ENCODE measurements around the gene XPNPEP1.

The XPNPEP1 gene

DNA sequence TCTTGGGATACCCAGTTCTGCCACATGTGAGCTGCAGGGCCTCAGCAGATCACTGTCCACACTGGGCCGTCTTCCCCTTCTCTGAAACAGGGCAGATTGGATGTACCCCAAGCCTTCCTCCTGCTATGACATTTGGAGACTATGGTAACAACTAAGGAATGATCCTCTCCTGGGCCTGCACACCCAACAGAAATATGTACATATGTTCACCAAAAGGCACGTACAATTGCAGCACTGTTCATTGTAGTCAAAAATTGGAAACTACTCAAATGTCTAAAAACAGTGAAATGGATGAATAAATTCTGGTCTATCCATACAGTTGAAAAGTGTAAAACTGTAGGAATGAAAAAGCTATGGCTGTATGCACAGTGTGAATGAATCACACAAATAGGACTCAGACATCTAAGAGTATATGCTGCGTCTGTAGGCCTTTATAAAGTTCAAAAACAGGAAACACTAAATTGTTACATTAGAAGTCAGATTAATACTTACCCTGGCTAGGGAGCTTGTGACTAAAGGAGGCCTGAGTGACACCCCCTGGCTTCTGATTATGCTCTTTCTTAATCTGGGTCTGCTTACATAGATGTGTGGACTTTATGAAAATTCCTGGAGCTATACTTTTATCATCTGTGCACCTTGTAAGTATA lies 16.1 kb upstream of the XPNPEP1 start:
- no peak overlapping the region for H3K4me3 Mint-ChIP-seq
- H3K36me3 Mint-ChIP-seq (ENCODE audit: low read depth) = no peaks in the 10 kb centered on the region
- no peak for DNase-seq
- ATAC-seq = no peak
- no peaks in the 10 kb centered on the region for H3K27me3 Mint-ChIP-seq
- H3K9me3 Mint-ChIP-seq = no peaks in the 10 kb centered on the region
- peaks cover 50% of the 10 kb centered on the region for H3K4me1 Mint-ChIP-seq
- H3K27ac Mint-ChIP-seq = no peak overlapping the region

DNA sequence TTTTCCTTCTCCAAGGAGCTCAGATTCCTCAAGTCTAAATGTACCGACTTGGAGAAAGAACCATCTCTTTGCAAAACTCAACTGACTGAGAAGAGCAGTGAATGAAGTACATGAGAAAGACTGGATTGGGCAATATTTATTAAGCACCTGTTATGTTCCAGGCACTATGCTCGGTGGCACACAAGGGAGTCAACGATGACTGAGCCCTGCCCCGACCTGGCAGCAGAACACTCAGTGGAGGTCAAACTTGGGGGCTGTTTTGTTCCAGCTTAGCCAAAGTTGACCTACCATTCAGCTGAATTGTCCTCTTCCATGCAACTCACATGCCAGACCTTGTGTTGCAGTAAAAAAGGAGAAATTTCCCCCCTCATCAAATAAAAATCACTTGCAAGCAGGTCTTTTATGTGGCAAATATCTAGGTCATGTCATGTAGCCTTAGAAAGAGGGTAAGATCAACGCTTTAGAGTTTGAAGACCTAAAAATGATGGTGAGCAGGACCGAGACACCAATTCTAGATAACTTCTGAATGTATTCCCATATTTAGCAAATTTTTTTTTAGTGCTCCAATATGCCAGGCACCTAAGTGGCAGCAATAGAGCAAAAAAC lies 14.3 kb upstream of the XPNPEP1 start:
- Mint-ChIP-seq H3K27me3 (no peaks in the 10 kb centered on the region), H3K36me3 (ENCODE audit: low read depth) (no peaks in the 10 kb centered on the region), H3K4me1 (peaks cover 67% of the 10 kb centered on the region), H3K27ac (no peak overlapping the region), H3K4me3 (no peak overlapping the region), H3K9me3 (no peaks in the 10 kb centered on the region)
- ATAC-seq = no peak
- no peak for DNase-seq

DNA sequence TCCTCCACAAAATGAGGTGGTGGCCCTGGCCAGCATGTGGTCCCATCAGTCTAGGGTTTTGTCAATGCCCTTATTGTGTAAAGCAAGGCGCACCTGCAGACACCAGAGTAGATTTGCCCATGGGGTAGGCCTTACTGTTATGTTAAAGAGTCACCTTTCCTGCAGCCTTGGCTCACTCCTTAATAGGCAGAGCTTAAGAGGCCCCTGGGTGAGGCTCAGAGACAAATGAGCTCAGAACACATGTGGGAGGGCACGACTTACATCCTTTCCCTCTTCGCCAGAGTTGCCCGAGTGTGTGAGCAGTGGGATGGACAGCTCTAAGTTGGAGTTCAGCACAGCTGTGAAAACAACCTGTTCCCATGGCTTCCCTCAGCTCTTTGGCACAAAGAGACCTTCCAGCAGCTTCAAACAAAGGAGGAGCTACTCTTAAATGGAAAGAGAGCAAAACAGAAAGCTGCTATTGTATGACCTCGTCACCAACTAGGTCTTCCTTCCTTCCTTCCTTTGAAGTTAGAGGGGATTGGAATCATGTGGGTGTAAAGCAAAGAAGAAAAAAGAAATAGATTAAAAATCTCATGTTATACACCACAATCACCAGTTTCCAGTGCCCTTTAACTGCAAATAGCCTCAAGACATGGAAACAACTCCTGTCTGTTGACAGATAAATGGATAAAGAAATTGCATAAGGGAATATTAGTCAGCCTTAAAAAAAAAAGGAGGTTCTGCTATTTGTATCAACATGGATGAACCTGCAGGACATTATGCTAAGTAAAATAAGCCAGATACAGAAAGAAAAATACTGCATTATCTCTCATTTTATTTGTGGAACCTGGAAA lies 11.9 kb upstream of the XPNPEP1 start:
- DNase-seq = peak; percentile 37
- ATAC-seq = peak; percentile 78
- Mint-ChIP-seq H3K4me3 (peak overlapping the region; percentile 72), H3K27me3 (no peaks in the 10 kb centered on the region), H3K27ac (peak overlapping the region; percentile 92), H3K9me3 (no peaks in the 10 kb centered on the region), H3K4me1 (peaks cover 66% of the 10 kb centered on the region), H3K36me3 (ENCODE audit: low read depth) (no peaks in the 10 kb centered on the region)

DNA sequence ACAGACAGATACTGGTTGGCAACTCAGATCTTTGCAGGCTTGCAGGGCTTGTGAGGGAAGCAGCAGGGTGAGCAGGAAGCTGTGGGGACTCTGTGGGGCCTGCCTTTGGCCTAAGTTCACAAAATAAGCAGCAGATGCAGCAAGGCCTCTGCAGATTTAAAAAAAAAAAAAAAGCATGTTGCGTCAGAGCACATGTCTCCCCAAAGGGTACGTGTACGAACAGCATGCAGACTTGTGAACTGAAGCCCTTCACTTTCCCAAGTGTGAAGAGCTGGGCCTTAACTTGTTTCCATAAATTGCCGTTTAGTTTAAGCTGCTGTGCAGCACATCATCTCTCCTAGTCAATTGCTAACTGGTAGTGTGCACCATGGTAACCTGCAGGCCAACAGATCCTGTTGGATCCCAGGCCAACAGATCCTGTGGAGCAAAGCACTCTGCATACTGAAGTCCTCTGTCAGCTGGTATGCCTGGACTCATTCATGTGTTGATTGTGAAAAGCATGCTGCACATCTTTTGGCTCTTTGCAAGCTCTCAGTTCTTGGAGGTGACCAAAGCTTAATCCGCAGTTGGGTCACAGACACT lies 10.8 kb upstream of the XPNPEP1 start:
- no peaks in the 10 kb centered on the region for H3K27me3 Mint-ChIP-seq
- H3K9me3 Mint-ChIP-seq = no peaks in the 10 kb centered on the region
- no peak overlapping the region for H3K4me3 Mint-ChIP-seq
- DNase-seq (no peak), ATAC-seq (peak; percentile 10)
- no peaks in the 10 kb centered on the region for H3K36me3 Mint-ChIP-seq (ENCODE audit: low read depth)
- H3K4me1 Mint-ChIP-seq = peaks cover 59% of the 10 kb centered on the region
- peak overlapping the region; percentile 92 for H3K27ac Mint-ChIP-seq

DNA sequence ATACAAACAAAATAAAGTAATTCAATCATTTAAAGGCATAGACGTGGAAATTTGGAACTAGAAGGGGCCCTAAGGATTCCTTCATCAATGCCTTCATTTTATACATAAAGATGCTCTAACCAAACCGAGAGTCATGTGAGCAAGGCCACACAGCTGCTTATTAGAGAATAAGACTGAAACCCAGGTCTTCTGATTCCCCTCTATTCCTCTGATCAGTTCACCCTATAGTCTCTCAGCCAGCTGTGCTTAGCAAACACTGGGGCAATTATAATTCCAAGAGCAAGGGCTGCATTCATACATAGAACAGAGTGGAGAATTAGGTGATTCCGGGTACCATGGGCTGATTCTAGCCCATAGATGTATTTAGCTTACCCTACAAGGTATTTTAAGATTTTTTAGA lies 9.7 kb upstream of the XPNPEP1 start:
- Mint-ChIP-seq H3K27ac (no peak overlapping the region), H3K4me3 (no peak overlapping the region), H3K9me3 (no peaks in the 10 kb centered on the region), H3K27me3 (no peaks in the 10 kb centered on the region), H3K4me1 (peaks cover 49% of the 10 kb centered on the region), H3K36me3 (ENCODE audit: low read depth) (no peaks in the 10 kb centered on the region)
- DNase-seq (no peak), ATAC-seq (no peak)

DNA sequence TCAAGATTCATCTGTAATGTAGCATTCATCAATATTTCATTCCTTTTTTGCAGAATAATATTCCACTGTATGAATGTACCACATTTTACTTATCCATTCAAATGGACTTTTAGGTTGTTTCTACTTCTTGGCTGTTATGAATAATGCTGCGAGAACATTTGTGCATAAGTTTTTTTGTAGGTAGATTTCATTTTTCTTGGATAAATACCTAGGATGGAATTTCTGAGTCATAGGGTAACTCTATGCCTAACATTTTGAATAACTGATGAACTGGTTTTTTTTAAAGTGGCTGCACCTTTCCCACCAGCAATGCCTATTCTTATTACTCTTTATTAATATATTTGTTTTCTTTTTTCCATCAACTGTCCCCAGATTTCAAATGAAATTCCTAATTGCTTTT lies 9.1 kb upstream of the XPNPEP1 start:
- Mint-ChIP-seq H3K4me3 (no peak overlapping the region), H3K9me3 (no peaks in the 10 kb centered on the region), H3K4me1 (peaks cover 43% of the 10 kb centered on the region), H3K27me3 (no peaks in the 10 kb centered on the region), H3K27ac (no peak overlapping the region), H3K36me3 (ENCODE audit: low read depth) (no peaks in the 10 kb centered on the region)
- DNase-seq (no peak), ATAC-seq (no peak)

DNA sequence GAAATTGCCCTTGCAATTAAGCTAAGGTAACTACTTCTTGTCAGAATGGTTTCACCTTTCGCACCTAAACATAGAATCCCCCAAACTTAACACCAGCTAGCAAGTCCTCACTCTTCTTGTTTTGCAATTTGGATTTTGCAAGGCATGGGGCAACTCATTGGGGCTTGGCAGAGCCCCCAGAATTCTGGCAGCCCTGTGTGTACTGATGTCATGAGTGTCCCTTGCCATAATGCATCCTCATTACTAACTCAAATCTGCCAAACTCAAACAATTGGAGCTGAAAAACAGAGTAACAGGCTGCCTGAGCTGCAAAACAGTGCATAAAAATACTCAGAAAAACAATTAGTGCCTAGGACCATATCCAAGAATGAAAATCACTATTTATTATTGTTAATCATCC lies 7.9 kb upstream of the XPNPEP1 start:
- H3K4me1 Mint-ChIP-seq = peaks cover 34% of the 10 kb centered on the region
- no peaks in the 10 kb centered on the region for H3K27me3 Mint-ChIP-seq
- H3K9me3 Mint-ChIP-seq = no peaks in the 10 kb centered on the region
- no peak overlapping the region for H3K4me3 Mint-ChIP-seq
- ATAC-seq = no peak
- no peak overlapping the region for H3K27ac Mint-ChIP-seq
- H3K36me3 Mint-ChIP-seq (ENCODE audit: low read depth) = no peaks in the 10 kb centered on the region
- DNase-seq = no peak

DNA sequence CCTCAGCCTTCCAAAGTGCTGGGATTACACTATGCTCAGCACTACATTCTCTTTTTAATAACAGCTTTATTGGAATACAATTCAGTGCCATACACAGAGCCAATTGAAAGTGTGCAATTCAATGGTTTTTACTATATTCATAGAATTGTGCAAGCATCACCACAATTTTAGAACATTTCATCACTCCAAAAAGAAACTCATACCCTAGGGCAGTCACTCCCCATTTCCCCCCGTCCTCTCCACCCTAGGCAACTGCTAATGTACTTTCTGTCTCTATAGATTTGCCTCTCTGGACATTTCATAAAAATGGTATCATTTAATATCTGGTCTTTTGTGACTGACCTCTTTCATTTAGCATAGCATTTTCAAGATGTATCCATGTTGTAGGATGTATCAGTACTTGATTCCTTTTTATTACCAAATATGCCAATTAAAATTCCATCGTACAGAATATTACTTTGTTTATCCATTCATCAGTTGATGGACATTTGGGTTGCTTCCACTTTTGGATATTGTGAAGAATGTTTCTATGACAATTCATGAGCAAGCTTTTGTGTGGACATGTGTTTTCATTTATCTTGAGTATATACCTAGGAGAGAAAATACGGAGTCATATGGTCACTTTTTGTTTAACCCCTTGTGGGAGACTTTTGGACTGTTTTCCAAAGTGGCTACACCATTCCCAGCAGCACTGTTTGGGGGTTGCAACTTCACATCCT lies 6.3 kb upstream of the XPNPEP1 start:
- Mint-ChIP-seq H3K4me1 (peaks cover 19% of the 10 kb centered on the region), H3K27ac (no peak overlapping the region), H3K27me3 (no peaks in the 10 kb centered on the region)

DNA sequence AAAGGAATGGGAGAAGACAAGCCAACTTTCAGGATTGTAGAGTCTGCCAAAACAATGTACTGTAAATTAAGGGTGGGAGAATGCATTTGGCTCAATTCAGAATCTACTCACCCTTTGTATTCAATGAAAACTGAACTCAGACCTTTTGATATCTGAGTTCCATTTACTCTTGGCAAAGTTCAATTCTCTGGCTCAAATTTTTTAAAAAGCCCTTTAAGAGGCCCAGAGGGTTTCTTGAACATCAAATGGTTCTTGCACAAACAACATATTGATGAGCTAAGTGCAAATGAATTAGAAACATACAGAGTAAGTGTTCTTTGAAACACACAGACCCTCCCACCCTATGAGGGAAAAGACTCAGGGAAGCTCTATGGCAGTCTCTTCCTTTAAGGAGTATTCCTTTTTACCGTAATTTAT lies 5.2 kb upstream of the XPNPEP1 start:
- no peak overlapping the region for H3K4me3 Mint-ChIP-seq
- ATAC-seq (no peak), DNase-seq (no peak)
- no peaks in the 10 kb centered on the region for H3K9me3 Mint-ChIP-seq
- no peaks in the 10 kb centered on the region for H3K27me3 Mint-ChIP-seq
- peaks cover 20% of the 10 kb centered on the region for H3K4me1 Mint-ChIP-seq
- H3K27ac Mint-ChIP-seq = no peak overlapping the region
- H3K36me3 Mint-ChIP-seq (ENCODE audit: low read depth) = no peaks in the 10 kb centered on the region

More for the DNA sequence above, 6.3 kb upstream of the XPNPEP1 start:
- no peak for DNase-seq
- ATAC-seq = no peak
- H3K9me3 Mint-ChIP-seq = no peaks in the 10 kb centered on the region
- no peak overlapping the region for H3K4me3 Mint-ChIP-seq
- no peaks in the 10 kb centered on the region for H3K36me3 Mint-ChIP-seq (ENCODE audit: low read depth)

DNA sequence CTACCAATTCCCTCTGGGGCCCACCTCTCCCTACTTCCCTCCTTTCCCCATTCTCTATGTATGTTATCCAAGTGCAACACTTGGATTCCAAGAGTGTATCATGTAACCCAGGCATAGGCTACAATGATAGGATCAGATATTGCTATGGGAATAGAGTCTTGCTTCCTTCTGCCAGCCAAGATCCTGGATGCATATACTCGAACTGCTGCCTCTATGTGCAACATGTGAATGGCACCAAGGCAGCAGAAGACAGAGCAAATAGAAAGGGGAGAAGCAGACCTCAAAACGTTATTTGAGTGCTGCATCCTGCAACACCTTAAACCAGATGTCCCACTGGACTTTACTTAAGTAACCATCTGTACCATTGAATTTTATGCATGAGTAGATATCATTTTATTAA lies 3.5 kb upstream of the XPNPEP1 start:
- Mint-ChIP-seq H3K36me3 (ENCODE audit: low read depth) (peaks cover 5% of the 10 kb centered on the region), H3K9me3 (no peaks in the 10 kb centered on the region), H3K27me3 (no peaks in the 10 kb centered on the region), H3K4me3 (no peak overlapping the region), H3K4me1 (peaks cover 21% of the 10 kb centered on the region), H3K27ac (no peak overlapping the region)
- no peak for ATAC-seq
- no peak for DNase-seq

DNA sequence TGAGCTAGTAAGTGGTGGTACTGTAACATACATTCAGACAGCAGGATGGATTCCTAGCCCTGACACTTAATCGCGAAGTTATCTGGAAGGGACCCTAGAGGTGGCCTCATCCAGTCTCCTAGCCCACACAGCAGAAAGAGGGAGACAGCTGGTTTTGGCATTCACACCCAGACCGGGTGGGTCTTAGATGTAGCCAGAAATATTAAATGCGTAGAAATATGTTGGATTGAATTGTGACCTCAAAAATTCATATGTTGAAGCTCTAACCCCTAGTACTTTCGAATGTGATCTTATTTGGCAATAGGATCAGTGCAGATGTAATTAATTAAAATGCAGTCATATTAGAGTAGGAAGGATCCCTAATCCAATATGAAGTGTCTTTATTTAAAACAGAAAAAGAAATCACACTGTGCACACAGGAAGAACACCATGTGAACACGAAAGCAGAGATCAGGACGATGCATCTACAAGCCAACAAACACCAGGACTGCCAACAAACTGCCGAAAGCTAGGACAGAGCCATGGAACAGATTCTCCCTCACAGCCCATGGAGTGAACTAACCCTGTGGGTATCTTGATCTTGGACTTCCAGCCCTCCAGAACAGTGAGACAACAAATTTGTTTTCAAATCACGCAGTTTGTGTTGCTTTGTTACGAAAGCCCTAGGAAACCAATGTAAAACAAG lies 2.9 kb upstream of the XPNPEP1 start:
- ATAC-seq (no peak), DNase-seq (no peak)
- Mint-ChIP-seq H3K27ac (no peak overlapping the region), H3K9me3 (no peaks in the 10 kb centered on the region), H3K36me3 (ENCODE audit: low read depth) (peaks cover 5% of the 10 kb centered on the region), H3K27me3 (no peaks in the 10 kb centered on the region), H3K4me1 (peaks cover 28% of the 10 kb centered on the region), H3K4me3 (no peak overlapping the region)

DNA sequence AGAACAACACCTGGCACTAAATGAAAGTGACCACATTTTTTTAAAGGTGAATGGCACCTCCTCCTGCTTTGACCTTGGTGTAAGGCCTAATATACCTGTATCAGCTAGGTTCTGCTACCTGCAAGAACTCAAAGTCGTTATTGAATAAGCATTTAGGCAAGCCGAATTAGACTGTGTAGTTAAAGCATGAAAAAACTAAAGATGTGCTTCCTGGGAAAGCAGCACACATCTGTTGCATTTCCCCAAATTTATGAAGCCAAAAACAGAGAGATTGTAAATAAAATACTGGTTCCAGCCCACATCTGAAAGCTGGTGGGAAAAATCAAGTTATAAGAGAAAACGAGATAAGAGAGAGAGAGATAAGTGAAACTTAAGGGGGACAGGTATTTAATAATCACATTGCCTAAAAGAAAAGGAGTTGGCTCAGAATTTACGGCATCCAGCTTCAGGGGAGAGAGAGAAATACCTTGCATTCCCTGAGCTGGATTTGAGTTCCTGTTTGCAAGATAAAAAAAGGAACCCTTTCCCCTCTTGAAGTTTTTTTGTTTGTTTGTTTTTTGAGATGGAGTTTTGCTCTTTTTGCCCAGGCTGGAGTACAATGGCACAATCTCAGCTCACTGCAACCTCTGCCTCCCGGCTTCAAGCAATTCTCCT lies 1.8 kb upstream of the XPNPEP1 start:
- Mint-ChIP-seq H3K27ac (no peak overlapping the region), H3K4me1 (peaks cover 39% of the 10 kb centered on the region), H3K36me3 (ENCODE audit: low read depth) (peaks cover 9% of the 10 kb centered on the region), H3K9me3 (no peaks in the 10 kb centered on the region), H3K4me3 (no peak overlapping the region), H3K27me3 (no peaks in the 10 kb centered on the region)
- DNase-seq (no peak), ATAC-seq (no peak)

DNA sequence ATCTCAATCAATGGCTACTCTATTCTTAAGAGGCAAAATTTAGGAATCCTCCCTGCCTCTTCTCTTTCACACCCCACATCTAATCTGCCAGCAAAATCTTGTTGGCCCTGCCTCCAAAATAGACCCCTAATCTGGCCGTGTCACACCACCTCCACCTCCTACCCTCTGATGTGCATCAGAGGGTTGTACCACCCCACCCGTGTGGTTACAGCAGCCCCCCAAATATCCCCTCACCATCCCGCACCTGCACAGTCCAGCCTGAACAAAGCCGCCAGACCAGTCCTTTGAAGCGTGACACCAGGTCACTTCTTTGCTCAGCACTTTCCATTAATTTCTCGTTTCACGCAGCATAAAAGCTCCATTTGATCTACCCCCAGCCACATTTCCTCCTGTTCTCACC lies 776 bp upstream of the XPNPEP1 start:
- no peaks in the 10 kb centered on the region for H3K9me3 Mint-ChIP-seq
- peak overlapping the region; percentile 91 for H3K4me3 Mint-ChIP-seq
- peak overlapping the region; percentile 33 for H3K27ac Mint-ChIP-seq
- DNase-seq (no peak), ATAC-seq (no peak)
- H3K4me1 Mint-ChIP-seq = peaks cover 49% of the 10 kb centered on the region
- H3K36me3 Mint-ChIP-seq (ENCODE audit: low read depth) = peaks cover 13% of the 10 kb centered on the region
- no peaks in the 10 kb centered on the region for H3K27me3 Mint-ChIP-seq

All from activated naive CD8-positive, alpha-beta T cell treated with anti-CD3 and anti-CD28 coated beads, Interleukin-2, amount 50 U/mL, for 24 hours (primary cell).